Activated CD8-positive, alpha-beta T cell treated with anti-CD3 and anti-CD28 coated beads, Interleukin-2, amount 10 ng/mL, durations not matched to agents 7 days and 5 days (primary cell): ENCODE measurements around the gene PTPDC1. TPM values are rescaled to one million over a fixed set of nuclear protein-coding genes. Genes with fewer than 3 reads are reported as not detected.

Experiments used
- ATAC-seq: fragments of 150-1000 bp; cut with Tn5 transposase; one replicate; pipeline ENCODE4 v1.10.0; 2021; ENCODE audit warnings: moderate library complexity
- CTCF ChIA-PET: fragments of 350-600 bp; sonication (Branson Sonifier 250); formaldehyde crosslinking; loops from one replicate; lab custom pipeline; 2021; ENCODE audit warnings: antibody characterized with exemption; lab: Charles Lee
- POLR2A ChIA-PET: fragments of 350-600 bp; sonication (Branson Sonifier 250); formaldehyde crosslinking; loops from one replicate; lab custom pipeline; 2021; ENCODE audit warnings: antibody characterized with exemption; lab: Charles Lee
- DNase-seq: peaks from one replicate; pipeline ENCODE4 v3.0.0-alpha.2; 2020
- H3K27ac Mint-ChIP-seq: one replicate; pipeline ENCODE4 v1.8.0; 2021; ENCODE audit warnings: mild to moderate bottlenecking, mixed read lengths
- H3K27me3 Mint-ChIP-seq: one replicate; pipeline ENCODE4 v1.8.0; 2021; ENCODE audit warnings: low read depth, mixed read lengths
- H3K36me3 Mint-ChIP-seq: one replicate; pipeline ENCODE4 v1.8.0; 2021; ENCODE audit warnings: low read depth, mixed read lengths
- H3K4me1 Mint-ChIP-seq: one replicate; pipeline ENCODE4 v1.8.0; 2021; ENCODE audit warnings: low read depth, mixed read lengths
- H3K4me3 Mint-ChIP-seq: one replicate; pipeline ENCODE4 v1.8.0; 2021; ENCODE audit warnings: mild to moderate bottlenecking, mixed read lengths
- H3K9me3 Mint-ChIP-seq: one replicate; pipeline ENCODE4 v1.8.0; 2022; ENCODE audit warnings: mixed read lengths; ENCODE audit not compliant: insufficient read depth
- total RNA-seq, 2 experiments: library from RNA; stranded (reverse); gene quantifications; one replicate each; pipeline ENCODE4 v1.2.3, GENCODE V29; 2021

Gene PTPDC1
- total RNA-seq: 1 to 10 TPM; 5.5 to 5.7 TPM

GRCh38 chr9:94084314-94084713, at the start of gene PTPDC1:
PTPDC1 (plus strand) TSS chr9:94084464; CDS start chr9:94084531, 67 bp downstream.
- no peak within 1 kb of the TSS for H3K4me3 Mint-ChIP-seq
- no peak for ATAC-seq
- POLR2A ChIA-PET: no interaction called here

DNA sequence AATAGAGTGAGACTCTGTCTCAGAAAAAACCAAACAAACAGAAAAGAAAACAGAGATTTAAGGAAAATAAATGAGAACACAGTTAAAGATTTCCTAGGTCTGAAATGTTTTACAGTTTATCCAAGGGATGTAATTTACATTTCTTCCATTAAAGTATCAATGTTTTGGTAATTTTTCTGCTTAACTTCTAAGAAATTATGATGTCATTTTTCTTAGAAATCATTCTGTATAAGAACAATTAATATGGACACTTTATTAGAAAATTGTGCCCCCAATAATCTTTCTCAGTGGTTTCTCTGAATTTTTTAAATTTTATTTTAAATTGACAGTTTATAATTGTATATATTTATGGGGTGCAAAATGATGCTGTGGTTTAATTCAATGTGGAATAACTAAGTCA, 49.8 kb upstream of the PTPDC1 start:
- Mint-ChIP-seq H3K4me3 (no peak overlapping the region), H3K4me1 (peaks cover 18% of the 10 kb centered on the region), H3K27me3 (peaks cover 5% of the 10 kb centered on the region), H3K9me3 (no peaks in the 10 kb centered on the region), H3K36me3 (peaks cover 10% of the 10 kb centered on the region), H3K27ac (no peak overlapping the region)
- POLR2A ChIA-PET: no interaction called here
- ATAC-seq (no peak), DNase-seq (no peak)
- CTCF ChIA-PET: no interaction called here

More at GRCh38 chr9:94084314-94084713, at the start of gene PTPDC1:
- Mint-ChIP-seq H3K4me1 (peaks cover 7% of the 10 kb centered on the region), H3K27ac (no peak within 1 kb of the TSS), H3K9me3 (no peaks in the 10 kb centered on the region), H3K36me3 (peaks cover 6% of the 10 kb centered on the region), H3K27me3 (no peaks in the 10 kb centered on the region)
- CTCF ChIA-PET: no interaction called here
- DNase-seq: no peak

DNA sequence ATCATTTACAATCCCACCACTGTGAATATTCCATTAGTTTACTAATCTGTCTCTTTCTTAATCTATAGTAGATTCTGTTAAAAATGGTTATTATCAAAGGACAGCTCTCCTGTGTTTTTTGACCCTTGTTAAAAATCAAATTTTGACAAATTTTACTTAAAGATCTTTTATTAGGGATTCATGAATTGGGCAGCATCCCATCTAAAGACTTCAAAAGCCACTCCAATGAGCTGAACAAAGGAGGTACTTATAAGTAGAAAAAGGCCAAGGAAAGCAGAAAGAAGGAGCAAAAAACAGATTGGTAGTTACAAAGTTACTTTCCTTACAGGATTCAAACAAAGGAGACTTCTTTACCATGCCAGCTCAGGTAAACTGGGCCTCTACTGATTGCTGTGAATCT, 44.5 kb upstream of the PTPDC1 start:
- peaks cover 2% of the 10 kb centered on the region for H3K36me3 Mint-ChIP-seq
- H3K27me3 Mint-ChIP-seq: no peaks in the 10 kb centered on the region
- POLR2A ChIA-PET: no interaction called here
- no peaks in the 10 kb centered on the region for H3K4me1 Mint-ChIP-seq
- no peak for ATAC-seq
- no peak overlapping the region for H3K27ac Mint-ChIP-seq
- no peak overlapping the region for H3K4me3 Mint-ChIP-seq
- no peaks in the 10 kb centered on the region for H3K9me3 Mint-ChIP-seq
- DNase-seq: no peak
- CTCF ChIA-PET: interaction anchor here (1.5 kb wide), 1 partner anchor 26 kb away, joined by 3 read pairs; no protein-coding TSS in a partner anchor

GRCh38 chr9:94042516-94043360, 41.5 kb upstream of the PTPDC1 start:
- Mint-ChIP-seq H3K4me3 (no peak overlapping the region), H3K36me3 (no peaks in the 10 kb centered on the region), H3K4me1 (no peaks in the 10 kb centered on the region), H3K9me3 (no peaks in the 10 kb centered on the region), H3K27ac (no peak overlapping the region), H3K27me3 (no peaks in the 10 kb centered on the region)
- ChIA-PET CTCF (no interaction called here), POLR2A (no interaction called here)
- DNase-seq: no peak
- ATAC-seq: no peak

DNA sequence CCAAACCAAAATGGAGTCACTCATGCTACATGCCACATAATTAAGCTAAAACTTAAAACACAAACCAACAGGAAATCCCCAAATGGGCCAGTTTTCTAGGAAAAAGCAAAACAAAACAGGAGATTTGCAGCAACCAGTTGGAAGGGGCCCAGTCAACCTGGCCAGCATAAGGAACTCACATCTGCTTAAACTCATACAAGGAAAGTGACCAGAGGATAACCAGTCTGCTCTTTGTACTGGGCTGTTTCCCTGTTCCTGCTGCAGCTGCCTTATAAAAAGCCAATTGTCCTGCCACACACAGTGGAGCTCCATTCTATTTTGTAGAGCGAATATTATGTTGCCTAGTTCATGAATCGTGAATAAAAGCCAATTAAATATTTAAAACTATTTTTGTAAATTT, 29.5 kb upstream of the PTPDC1 start:
- no peak for ATAC-seq
- Mint-ChIP-seq H3K9me3 (peaks cover 5% of the 10 kb centered on the region), H3K4me3 (no peak overlapping the region), H3K36me3 (no peaks in the 10 kb centered on the region), H3K4me1 (peaks cover 7% of the 10 kb centered on the region), H3K27ac (no peak overlapping the region), H3K27me3 (no peaks in the 10 kb centered on the region)
- no peak for DNase-seq
- POLR2A ChIA-PET: no interaction called here
- CTCF ChIA-PET: interaction anchor here (1.0 to 2.2 kb wide), 2 partner anchors 11 to 158 kb away, joined by 4 to 8 read pairs; no protein-coding TSS in a partner anchor

GRCh38 chr9:94056442-94056974, 27.8 kb upstream of the PTPDC1 start:
- H3K27ac Mint-ChIP-seq: no peak overlapping the region
- ATAC-seq: no peak
- CTCF ChIA-PET: interaction anchor here (1.9 to 2.5 kb wide), 2 partner anchors 9 to 157 kb away, joined by 5 to 15 read pairs; no protein-coding TSS in a partner anchor

GRCh38 chr9:94057918-94058317, 26.3 kb upstream of the PTPDC1 start:
- Mint-ChIP-seq H3K9me3 (peaks cover 9% of the 10 kb centered on the region), H3K4me1 (peaks cover 7% of the 10 kb centered on the region), H3K27me3 (no peaks in the 10 kb centered on the region), H3K27ac (no peak overlapping the region), H3K36me3 (peaks cover 3% of the 10 kb centered on the region), H3K4me3 (no peak overlapping the region)
- no peak for ATAC-seq
- no peak for DNase-seq
- ChIA-PET POLR2A (no interaction called here), CTCF (interaction anchor here (1.9 to 2.5 kb wide), 2 partner anchors 8 to 155 kb away, joined by 5 to 15 read pairs; no protein-coding TSS in a partner anchor)

More at GRCh38 chr9:94056442-94056974, 27.8 kb upstream of the PTPDC1 start:
- POLR2A ChIA-PET: no interaction called here
- H3K36me3 Mint-ChIP-seq: no peaks in the 10 kb centered on the region
- H3K4me3 Mint-ChIP-seq: no peak overlapping the region
- peaks cover 7% of the 10 kb centered on the region for H3K4me1 Mint-ChIP-seq
- no peaks in the 10 kb centered on the region for H3K27me3 Mint-ChIP-seq
- DNase-seq: no peak
- H3K9me3 Mint-ChIP-seq: peaks cover under 1% of the 10 kb centered on the region

DNA sequence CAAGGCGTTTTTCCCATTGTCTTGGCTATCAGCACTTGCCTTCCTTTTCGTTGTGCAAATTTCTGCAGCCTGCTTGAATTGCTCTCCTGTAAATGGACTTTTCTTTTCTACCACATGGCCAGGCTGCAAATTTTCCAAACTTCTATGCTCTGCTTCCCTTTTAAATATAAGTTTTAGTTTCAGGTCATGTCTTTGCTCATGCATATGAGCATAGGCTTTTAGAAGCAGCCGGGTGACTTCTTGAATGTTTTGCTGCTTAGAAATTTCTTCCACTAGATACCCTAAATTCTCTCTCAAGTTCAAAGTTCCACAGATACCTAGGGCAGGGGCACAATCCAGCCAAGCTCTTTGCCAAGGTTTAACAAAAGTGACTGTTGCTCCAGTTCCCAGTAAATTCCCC, 22.4 kb upstream of the PTPDC1 start:
- H3K9me3 Mint-ChIP-seq: peaks cover 9% of the 10 kb centered on the region
- DNase-seq (no peak), ATAC-seq (no peak)
- ChIA-PET CTCF (no interaction called here), POLR2A (no interaction called here)
- H3K4me1 Mint-ChIP-seq: peaks cover 4% of the 10 kb centered on the region
- H3K27ac Mint-ChIP-seq: no peak overlapping the region
- H3K4me3 Mint-ChIP-seq: no peak overlapping the region
- H3K36me3 Mint-ChIP-seq: peaks cover 3% of the 10 kb centered on the region
- H3K27me3 Mint-ChIP-seq: no peaks in the 10 kb centered on the region

DNA sequence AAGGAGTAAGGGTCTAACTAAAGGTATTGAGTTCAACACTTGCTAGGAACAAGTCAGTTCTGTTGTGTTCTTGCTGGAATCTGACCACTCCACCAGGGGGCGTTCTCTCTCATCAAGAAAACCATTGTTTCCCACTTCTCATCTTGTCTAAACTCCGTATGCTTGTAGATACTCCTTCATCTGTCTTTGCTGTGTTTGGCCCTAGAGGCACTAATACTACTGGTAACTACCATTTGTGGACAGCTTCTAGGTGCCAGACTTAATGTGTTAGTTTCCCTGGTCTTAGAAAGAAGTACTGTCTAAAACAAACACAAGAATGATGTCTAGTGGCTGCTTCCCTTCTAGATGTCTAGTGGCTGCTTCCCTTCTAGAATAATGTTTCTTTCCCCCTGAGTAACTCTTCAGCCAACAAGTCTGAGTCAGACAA, 18.7 kb upstream of the PTPDC1 start:
- ATAC-seq (peak; percentile 67), DNase-seq (peak; percentile 85)
- Mint-ChIP-seq H3K4me1 (peaks cover 4% of the 10 kb centered on the region), H3K27me3 (no peaks in the 10 kb centered on the region), H3K4me3 (no peak overlapping the region), H3K36me3 (peaks cover 3% of the 10 kb centered on the region), H3K27ac (no peak overlapping the region), H3K9me3 (peaks cover 9% of the 10 kb centered on the region)
- ChIA-PET CTCF (interaction anchor here (0.7 to 5.4 kb wide), 19 partner anchors 9 to 148 kb away, joined by 3 to 141 read pairs (median 4); no protein-coding TSS in a partner anchor), POLR2A (no interaction called here)

DNA sequence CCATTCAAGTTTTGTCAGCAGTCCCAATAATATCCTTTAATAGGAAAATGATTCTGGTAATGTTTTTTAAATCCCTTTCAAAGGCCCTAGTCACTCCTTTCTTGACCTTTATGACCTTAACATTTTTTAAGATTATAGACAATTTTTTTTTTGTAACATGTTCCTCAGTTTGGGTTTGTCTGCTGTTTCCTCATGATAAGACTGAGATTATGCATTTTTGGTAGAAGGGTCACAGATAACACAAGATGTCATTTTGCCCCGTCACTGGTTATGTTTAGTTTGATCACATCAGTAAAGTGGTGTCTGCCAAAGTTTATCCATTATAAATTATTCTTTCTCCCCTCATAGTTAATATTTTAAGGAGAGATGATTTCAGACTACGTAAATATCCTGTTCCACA, 16.0 kb upstream of the PTPDC1 start:
- Mint-ChIP-seq H3K4me3 (no peak overlapping the region), H3K36me3 (peaks cover 2% of the 10 kb centered on the region), H3K9me3 (no peaks in the 10 kb centered on the region), H3K27ac (no peak overlapping the region), H3K27me3 (no peaks in the 10 kb centered on the region), H3K4me1 (peaks cover 4% of the 10 kb centered on the region)
- ATAC-seq (no peak), DNase-seq (no peak)
- ChIA-PET POLR2A (no interaction called here), CTCF (interaction anchor here (1.0 to 5.4 kb wide), 2 partner anchors 145 to 146 kb away, joined by 3 to 141 read pairs; no protein-coding TSS in a partner anchor)

DNA sequence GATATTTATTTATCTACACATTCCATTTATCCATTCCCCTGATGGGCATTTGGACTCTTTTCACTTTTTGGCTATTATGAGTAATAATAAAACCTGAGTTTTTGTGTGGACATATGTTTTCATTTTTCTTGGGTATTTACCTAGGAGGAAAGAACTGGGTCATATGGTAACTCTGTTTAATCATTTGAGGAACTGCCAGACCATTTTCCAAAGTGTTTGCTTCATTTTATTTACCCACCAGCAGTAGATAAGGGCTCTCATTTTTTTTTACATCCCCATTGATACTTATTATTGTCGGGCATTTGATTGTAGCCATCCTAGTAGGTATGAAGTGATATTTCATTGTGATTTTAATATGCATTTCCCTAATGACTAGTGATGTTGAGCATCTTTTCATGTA, 7.7 kb upstream of the PTPDC1 start:
- no peak overlapping the region for H3K4me3 Mint-ChIP-seq
- H3K36me3 Mint-ChIP-seq: peaks cover 3% of the 10 kb centered on the region
- H3K27ac Mint-ChIP-seq: no peak overlapping the region
- CTCF ChIA-PET: no interaction called here
- no peaks in the 10 kb centered on the region for H3K9me3 Mint-ChIP-seq
- ATAC-seq (no peak), DNase-seq (no peak)
- peaks cover 1% of the 10 kb centered on the region for H3K4me1 Mint-ChIP-seq
- POLR2A ChIA-PET: no interaction called here
- H3K27me3 Mint-ChIP-seq: no peaks in the 10 kb centered on the region

- POLR2A ChIA-PET: no interaction called here
- ATAC-seq: no peak
- no peaks in the 10 kb centered on the region for H3K9me3 Mint-ChIP-seq
These were observed 6.2 kb upstream of the PTPDC1 start for GRCh38 chr9:94078086-94078485.

More at GRCh38 chr9:94078086-94078485, 6.2 kb upstream of the PTPDC1 start:
- CTCF ChIA-PET: interaction anchor here (2.9 kb wide), 1 partner anchor 12 kb away, joined by 10 read pairs; no protein-coding TSS in a partner anchor
- Mint-ChIP-seq H3K27ac (no peak overlapping the region), H3K4me3 (no peak overlapping the region), H3K27me3 (no peaks in the 10 kb centered on the region), H3K36me3 (peaks cover 3% of the 10 kb centered on the region), H3K4me1 (peaks cover 7% of the 10 kb centered on the region)
- DNase-seq: no peak
